GM12874 (cell line): ENCODE results near the gene BEGAIN.

Experiments used
- TF ChIP-seq, protein P1 (sequence below): IDR thresholded peaks from 2 replicates; pipeline ENCODE4 v1.5.1; 2011; ENCODE audit warnings: low read depth, mild to moderate bottlenecking, control low read depth, low read length, moderate library complexity; ENCODE audit not compliant: insufficient read depth

The BEGAIN gene

GRCh38 chr14:100588671-100589070 lies 1.5 kb upstream of the BEGAIN start:
- TF ChIP-seq, protein P1, sequence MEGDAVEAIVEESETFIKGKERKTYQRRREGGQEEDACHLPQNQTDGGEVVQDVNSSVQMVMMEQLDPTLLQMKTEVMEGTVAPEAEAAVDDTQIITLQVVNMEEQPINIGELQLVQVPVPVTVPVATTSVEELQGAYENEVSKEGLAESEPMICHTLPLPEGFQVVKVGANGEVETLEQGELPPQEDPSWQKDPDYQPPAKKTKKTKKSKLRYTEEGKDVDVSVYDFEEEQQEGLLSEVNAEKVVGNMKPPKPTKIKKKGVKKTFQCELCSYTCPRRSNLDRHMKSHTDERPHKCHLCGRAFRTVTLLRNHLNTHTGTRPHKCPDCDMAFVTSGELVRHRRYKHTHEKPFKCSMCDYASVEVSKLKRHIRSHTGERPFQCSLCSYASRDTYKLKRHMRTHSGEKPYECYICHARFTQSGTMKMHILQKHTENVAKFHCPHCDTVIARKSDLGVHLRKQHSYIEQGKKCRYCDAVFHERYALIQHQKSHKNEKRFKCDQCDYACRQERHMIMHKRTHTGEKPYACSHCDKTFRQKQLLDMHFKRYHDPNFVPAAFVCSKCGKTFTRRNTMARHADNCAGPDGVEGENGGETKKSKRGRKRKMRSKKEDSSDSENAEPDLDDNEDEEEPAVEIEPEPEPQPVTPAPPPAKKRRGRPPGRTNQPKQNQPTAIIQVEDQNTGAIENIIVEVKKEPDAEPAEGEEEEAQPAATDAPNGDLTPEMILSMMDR, result no peak

GRCh38 chr14:100587763-100588411 lies 670 bp upstream of the BEGAIN start:
- TF ChIP-seq, protein P1, result no peak

DNA sequence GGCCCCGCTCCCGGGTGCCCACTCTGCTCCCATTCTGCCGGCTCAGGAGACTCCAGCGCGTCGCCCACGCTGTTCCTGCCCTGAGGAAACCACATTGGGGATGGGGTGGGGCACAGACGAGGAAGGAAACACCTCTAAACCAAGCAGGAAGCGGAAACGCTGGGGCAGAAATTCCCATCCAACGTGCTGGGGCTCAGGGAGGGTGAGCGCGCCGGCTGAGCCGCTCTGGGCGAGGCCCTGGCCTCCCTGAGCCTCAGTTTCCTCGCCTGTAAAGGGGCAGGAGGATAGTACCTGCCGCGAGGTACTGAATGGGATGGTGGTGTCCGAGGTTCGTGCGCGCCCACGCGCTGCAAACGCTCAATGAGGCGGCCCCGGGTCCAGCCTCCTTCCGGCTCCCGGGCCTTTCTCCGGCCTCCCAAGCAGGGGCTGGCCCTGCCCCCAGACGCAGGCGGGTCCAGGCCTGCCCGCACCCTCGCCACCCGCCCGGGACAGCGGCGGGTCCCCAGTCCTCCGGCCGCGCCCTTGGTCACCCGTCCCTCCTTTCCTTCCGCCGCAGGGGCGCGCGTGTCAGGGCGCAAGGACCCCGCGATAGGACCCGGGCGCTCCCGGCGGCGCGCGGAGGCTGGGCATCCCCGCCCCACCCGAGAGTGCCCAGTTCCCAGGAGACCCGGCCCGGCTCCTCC lies 673 bp downstream of the BEGAIN start:
- TF ChIP-seq, protein P1, result no peak

GRCh38 chr14:100586153-100586402 lies 1.1 kb downstream of the BEGAIN start:
- TF ChIP-seq, protein P1, result no peak

- TF ChIP-seq, protein P1, result no peak
Observed at GRCh38 chr14:100585448-100586152, 1.6 kb downstream of the BEGAIN start.

DNA sequence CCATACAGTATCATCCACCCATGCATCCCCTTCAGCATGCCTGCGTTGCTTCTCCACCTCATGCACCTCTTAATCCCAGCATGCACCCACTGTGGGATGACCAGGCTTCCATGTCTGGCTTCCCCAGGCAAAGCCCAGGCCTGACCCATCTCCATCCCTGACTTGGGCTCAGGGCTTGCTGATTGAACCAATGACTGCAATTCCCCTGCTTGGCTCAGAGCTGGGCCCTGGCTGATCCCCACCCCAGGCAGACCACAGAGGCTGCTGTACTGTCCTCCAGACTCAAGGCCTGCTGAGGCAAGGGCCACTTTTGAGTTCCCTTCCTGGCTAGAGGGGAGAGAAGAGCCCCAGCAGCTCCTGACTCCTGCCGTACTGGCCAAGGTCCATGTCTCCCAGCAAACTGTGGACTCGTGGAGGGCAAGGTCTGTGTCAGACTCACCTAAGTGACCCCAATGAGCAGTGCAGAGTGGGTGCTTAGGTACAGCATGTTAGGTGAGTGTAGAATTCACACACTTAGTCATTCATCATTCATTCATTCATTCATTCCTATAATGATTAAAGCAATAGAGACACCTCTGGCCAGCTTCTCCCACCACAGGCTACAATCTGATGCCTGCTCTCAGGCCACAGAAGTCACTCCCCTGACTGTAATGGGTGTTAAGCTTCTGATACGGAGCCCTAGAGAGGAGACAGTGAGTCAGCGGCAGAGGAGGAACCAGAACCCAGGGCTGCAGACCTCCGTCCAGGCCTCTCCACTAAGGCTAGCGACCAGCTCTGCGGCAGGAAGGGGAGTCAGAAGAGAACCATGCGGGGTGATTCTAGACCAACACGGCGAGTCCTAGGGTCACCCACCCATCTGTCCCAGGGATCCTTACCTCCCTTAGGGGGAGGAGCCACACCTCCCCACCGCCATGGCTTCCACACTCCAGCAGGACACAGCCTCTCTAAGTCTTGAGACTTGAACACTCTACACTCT lies 2.9 kb downstream of the BEGAIN start:
- TF ChIP-seq, protein P1, result no peak

DNA sequence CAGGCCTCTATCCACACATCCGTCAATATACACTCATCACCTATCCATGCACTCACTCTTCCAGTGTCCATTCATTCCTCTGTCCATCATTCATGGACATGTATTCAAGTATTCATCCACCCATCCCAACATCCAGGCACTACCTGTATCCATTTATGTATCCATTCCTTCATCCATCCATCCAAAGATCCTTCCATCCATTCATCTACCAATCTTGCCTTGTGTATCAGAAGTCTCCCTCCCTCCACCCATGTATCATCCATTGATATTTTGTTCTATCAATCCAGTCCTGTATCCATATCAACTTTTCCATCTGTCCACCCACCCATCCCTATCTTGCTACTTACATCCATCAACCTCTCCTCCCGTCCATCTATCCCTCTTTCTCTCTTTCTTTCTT lies 4.0 kb downstream of the BEGAIN start:
- TF ChIP-seq, protein P1, result no peak
